ENCODE measurements around the gene PPP2R2B. TPM values are rescaled to one million over a fixed set of nuclear protein-coding genes. Genes with fewer than 3 reads are reported as not detected.

Gene PPP2R2B
- total RNA-seq, 1 experiment from 2014 or later: not detected

- H3K36me3 ChIP-seq (ENCODE audit: low read depth, low read length): no peaks in the 10 kb centered on the region
- H4K20me1 ChIP-seq (ENCODE audit: low read length): no peaks in the 10 kb centered on the region
- no peak overlapping the region for H3K4me2 ChIP-seq (ENCODE audit: low read length)
- H3K79me2 ChIP-seq (ENCODE audit: low read length): no peaks in the 10 kb centered on the region
- CTCF ChIA-PET: no interaction called here
- peaks cover 72% of the 10 kb centered on the region for H3K27me3 ChIP-seq (ENCODE audit: low read length)
- no peaks in the 10 kb centered on the region for H3K9me3 ChIP-seq (ENCODE audit: low read length)
- H3K9ac ChIP-seq (ENCODE audit: low read length): no peak overlapping the region
- ATAC-seq (no peak), DNase-seq (no peak)
- no peaks in the 10 kb centered on the region for H3F3A ChIP-seq (ENCODE audit: low read length, unreplicated experiment)
- H3K4me3 ChIP-seq (ENCODE audit: low read length): no peak overlapping the region
- H3K27ac ChIP-seq (ENCODE audit: low read length): no peak overlapping the region
- H2AFZ ChIP-seq (ENCODE audit: low read length): no peak overlapping the region
- no peaks in the 10 kb centered on the region for H3K9me2 ChIP-seq (replicated peaks; ENCODE audit: low read length)
- intact Hi-C loops (cut with micrococcal nuclease): no loop called here
- TF ChIP-seq EZH2 (IDR thresholded peaks at IDR 0.05; ENCODE audit: low read length, unreplicated experiment) (no peak), CTCF (conservative IDR thresholded peaks at IDR 0.05; ENCODE audit: low read depth, low read length) (no peak), EZH2phosphoT487 (IDR thresholded peaks at IDR 0.05; ENCODE audit: borderline replicate concordance, low read length) (no peak)
- no TSS peak for BruUV-seq (replicated peaks)
- POLR2A ChIA-PET (ENCODE audit: unreplicated experiment): no interaction called here
- no peaks in the 10 kb centered on the region for H3K4me1 ChIP-seq (ENCODE audit: insufficient read depth, low read length)
Observed at GRCh38 chr5:146682899-146683532, 195.5 kb downstream of the PPP2R2B start.

GRCh38 chr5:146681585-146682105 is 196.9 kb downstream of the PPP2R2B start:
- Histone ChIP-seq H3K9ac (ENCODE audit: low read length) (no peak overlapping the region), H3K4me3 (ENCODE audit: low read length) (no peak overlapping the region), H4K20me1 (ENCODE audit: low read length) (no peaks in the 10 kb centered on the region), H3K9me3 (ENCODE audit: low read length) (no peaks in the 10 kb centered on the region), H3K79me2 (ENCODE audit: low read length) (no peaks in the 10 kb centered on the region), H3K9me2 (replicated peaks; ENCODE audit: low read length) (no peaks in the 10 kb centered on the region), H3K4me2 (ENCODE audit: low read length) (no peak overlapping the region), H3K27ac (ENCODE audit: low read length) (no peak overlapping the region), H3F3A (ENCODE audit: low read length, unreplicated experiment) (no peaks in the 10 kb centered on the region), H2AFZ (ENCODE audit: low read length) (no peak overlapping the region), H3K4me1 (ENCODE audit: insufficient read depth, low read length) (no peaks in the 10 kb centered on the region), H3K27me3 (ENCODE audit: low read length) (peaks cover 71% of the 10 kb centered on the region), H3K36me3 (ENCODE audit: low read depth, low read length) (no peaks in the 10 kb centered on the region)
- no peak for DNase-seq
- ChIA-PET POLR2A (ENCODE audit: unreplicated experiment) (no interaction called here), CTCF (no interaction called here)
- TF ChIP-seq EZH2 (IDR thresholded peaks at IDR 0.05; ENCODE audit: low read length, unreplicated experiment): no peak
- no peak for TF ChIP-seq EZH2phosphoT487 (IDR thresholded peaks at IDR 0.05; ENCODE audit: borderline replicate concordance, low read length)
- TF ChIP-seq CTCF (conservative IDR thresholded peaks at IDR 0.05; ENCODE audit: low read depth, low read length): no peak
- no TSS peak for BruUV-seq (replicated peaks)
- ATAC-seq: no peak
- intact Hi-C loops (cut with micrococcal nuclease): no loop called here

- no peak overlapping the region for H3K4me2 ChIP-seq (ENCODE audit: low read length)
- no peak overlapping the region for H3K9ac ChIP-seq (ENCODE audit: low read length)
- H3K4me1 ChIP-seq (ENCODE audit: insufficient read depth, low read length): no peaks in the 10 kb centered on the region
- intact Hi-C loops (cut with micrococcal nuclease): no loop called here
- no peaks in the 10 kb centered on the region for H3F3A ChIP-seq (ENCODE audit: low read length, unreplicated experiment)
- H3K36me3 ChIP-seq (ENCODE audit: low read depth, low read length): no peaks in the 10 kb centered on the region
- H3K9me3 ChIP-seq (ENCODE audit: low read length): no peaks in the 10 kb centered on the region
- no peaks in the 10 kb centered on the region for H3K79me2 ChIP-seq (ENCODE audit: low read length)
- no peak overlapping the region for H2AFZ ChIP-seq (ENCODE audit: low read length)
- H3K27me3 ChIP-seq (ENCODE audit: low read length): peaks cover 71% of the 10 kb centered on the region
- H3K9me2 ChIP-seq (replicated peaks; ENCODE audit: low read length): no peaks in the 10 kb centered on the region
- POLR2A ChIA-PET (ENCODE audit: unreplicated experiment): no interaction called here
- CTCF ChIA-PET: no interaction called here
- DNase-seq (no peak), ATAC-seq (no peak)
- no peak overlapping the region for H3K27ac ChIP-seq (ENCODE audit: low read length)
- no peak for TF ChIP-seq EZH2 (IDR thresholded peaks at IDR 0.05; ENCODE audit: low read length, unreplicated experiment)
- TF ChIP-seq EZH2phosphoT487 (IDR thresholded peaks at IDR 0.05; ENCODE audit: borderline replicate concordance, low read length): no peak
- TF ChIP-seq CTCF (conservative IDR thresholded peaks at IDR 0.05; ENCODE audit: low read depth, low read length): no peak
- H4K20me1 ChIP-seq (ENCODE audit: low read length): no peaks in the 10 kb centered on the region
- no peak overlapping the region for H3K4me3 ChIP-seq (ENCODE audit: low read length)
- BruUV-seq (replicated peaks): no TSS peak
Observed at GRCh38 chr5:146680846-146681584, 197.5 kb downstream of the PPP2R2B start.

All from PC-3 (cell line).